Non-pigmented ciliary epithelial cell (primary cell): Measurements from ENCODE around the gene TPX2.
"Not testable (repeated sequence)": the region's sequence is repeated elsewhere in the genome, so short reads cannot be mapped to it uniquely, and the experiment has no call there.

Experiments
- DNase-seq: peaks from one replicate; pipeline ENCODE4 v3.0.0-alpha.2; 2010; ENCODE audit warnings: low read depth

The TPX2 gene

DNA sequence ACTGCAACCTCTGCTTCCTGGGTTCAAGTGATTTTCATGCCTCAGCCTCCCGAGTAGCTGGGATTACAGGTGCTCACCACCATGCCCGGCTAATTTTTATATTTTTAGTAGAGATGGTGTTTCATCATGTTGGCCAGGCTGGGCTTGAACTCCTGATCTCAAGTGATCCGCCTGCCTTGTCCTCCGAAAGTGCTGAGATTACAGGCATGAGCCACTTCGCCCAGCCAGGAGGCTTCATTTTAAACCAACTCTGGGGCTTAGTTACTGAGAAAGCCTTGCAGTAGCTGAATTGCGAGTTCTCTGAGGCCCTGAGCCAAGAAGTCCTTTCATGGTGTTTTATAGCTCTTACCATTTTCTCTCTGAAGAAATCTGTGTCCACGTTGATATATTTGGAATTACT lies 75.1 kb downstream of the TPX2 start:
- DNase-seq: not testable (repeated sequence)

DNA sequence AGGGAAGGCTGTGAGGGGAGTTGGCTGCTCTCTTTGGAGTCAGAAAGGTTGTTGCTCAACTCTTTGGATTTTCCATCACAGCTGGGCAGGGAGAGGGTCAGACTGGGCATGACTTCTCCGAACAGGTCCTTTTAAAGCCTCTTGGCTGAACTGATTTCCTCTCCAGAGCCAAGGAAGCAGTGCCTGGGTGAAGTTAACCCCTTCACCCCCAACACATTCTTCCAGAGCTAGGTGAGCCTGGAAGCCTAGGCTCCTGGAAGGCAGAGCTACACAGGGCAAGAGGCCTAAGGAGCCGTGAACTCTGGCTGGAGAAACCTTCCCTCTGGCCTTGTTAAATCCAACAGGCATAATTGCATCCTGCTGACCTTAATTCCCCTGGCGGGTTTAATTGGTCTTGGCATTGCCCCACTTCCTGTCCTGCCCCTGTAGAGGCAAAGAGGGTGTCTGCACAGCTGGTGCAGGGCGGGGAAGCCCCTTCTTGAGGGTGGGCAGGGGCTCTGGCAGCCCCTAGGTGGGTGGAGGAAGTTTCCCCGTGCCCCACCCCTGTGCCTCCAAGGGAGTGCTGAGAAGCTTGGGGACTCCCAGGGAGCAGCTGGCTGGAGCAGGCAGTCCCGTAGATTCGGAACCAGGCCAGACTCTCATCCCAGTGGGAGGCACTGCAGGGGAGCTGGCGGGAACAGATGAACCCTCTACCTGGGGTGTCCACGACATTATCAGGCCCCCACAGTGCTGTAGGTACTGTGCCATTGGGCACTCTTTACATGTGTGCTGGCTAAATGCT lies 76.5 kb downstream of the TPX2 start:
- no peak for DNase-seq

DNA sequence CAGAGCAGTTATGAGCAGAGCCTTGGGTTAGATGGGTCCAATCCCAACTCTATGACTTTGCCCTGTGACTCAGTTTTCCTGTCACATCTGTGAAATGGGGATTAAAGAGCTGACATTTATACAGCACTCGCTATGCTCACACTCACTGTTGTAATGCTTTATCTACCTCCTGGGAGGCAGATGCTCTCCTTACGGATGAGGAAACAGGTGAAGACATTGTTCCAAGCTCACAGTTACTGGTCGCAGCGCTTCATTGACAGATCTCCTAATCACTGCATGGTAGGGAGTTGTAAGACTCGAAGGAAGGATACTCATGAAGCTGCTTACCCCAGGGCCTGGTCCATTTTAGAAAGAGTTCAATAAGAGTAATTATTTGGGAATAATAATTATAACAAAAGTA lies 77.1 kb downstream of the TPX2 start:
- DNase-seq: no peak

DNA sequence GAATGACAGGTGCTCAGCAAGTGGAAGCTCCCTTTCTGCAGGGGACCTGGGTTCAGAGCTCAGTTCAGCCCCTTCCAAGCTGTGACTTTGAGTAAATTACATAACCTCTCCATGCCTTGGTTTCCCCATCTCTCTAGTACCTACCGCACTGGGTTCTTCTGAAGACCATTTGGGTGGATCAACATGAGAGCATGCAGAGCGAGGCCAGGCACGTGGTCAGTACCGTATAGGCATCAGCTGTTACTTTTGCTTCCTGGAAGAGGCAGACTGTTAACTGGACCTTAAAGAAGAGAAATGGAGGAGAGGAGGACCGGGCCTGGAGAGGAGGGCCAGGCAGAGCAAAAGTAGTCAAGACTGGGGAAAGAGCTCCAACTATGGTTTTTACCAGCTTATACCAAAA lies 78.4 kb downstream of the TPX2 start:
- no peak for DNase-seq

DNA sequence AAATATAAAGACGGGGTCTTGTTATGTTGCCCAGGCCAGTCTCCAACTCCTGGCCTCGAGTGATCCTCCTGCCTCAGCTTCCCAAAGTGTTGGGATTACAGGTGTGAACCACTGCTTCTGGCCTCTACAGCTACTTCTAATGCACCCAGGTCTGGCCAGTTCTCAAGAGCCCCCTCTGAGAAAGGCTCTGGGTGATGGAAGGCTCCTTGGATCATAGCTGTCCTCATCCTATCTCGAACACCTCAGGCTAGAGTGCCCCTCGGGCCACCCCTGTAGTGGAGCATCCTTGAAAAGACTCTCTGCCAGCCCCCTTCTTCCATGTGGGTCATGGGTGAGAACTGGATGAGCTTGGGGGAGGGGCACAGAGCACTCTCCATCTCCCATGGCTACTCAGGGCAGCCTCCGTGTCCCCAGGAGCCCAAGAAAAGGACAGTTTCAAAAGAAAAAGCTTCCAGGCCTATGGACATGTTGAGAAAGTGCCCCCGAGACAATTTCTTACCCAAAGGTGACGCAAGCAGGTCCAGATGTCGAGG lies 79.4 kb downstream of the TPX2 start:
- no peak for DNase-seq

DNA sequence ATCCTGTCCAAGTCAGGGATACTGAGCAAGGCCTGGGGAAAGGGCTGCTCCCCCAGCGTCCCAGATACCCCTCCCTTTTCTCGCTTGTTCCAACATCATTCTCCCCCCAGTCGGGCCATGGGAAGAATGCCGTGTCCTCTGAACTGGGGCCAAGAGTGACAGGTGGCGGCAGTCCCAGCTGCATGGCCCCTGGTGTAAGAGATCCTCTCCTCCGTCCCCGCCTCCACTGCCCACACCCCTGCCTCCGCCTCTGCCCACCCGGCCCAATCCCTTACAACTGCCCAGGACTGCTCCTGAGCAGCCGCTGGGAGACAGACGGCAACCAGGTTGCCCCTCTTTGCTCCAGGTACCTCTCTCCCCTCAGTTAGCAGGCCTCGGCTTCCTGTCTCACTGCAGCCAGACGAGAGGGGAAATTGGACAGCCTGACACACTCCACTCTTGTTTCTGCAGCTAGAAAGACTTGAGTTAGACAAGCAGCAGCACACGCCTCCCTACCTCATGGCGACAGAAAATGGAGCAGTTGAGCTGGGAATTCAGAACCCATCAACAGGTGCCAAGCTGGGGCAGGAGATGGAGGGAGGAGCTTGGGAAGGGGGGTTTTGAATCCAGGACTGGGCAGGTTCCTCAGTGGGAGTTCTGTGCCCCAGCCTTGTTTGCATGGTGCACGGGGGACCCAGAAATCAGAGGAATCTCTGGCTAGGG lies 80.1 kb downstream of the TPX2 start, which contains the start of gene MYLK2:
Gene MYLK2, plus strand, starts transcription at position 274 of the 702 bp plus-strand sequence. Its CDS starts 225 bp downstream, at position 499.
- DNase-seq: no peak

DNA sequence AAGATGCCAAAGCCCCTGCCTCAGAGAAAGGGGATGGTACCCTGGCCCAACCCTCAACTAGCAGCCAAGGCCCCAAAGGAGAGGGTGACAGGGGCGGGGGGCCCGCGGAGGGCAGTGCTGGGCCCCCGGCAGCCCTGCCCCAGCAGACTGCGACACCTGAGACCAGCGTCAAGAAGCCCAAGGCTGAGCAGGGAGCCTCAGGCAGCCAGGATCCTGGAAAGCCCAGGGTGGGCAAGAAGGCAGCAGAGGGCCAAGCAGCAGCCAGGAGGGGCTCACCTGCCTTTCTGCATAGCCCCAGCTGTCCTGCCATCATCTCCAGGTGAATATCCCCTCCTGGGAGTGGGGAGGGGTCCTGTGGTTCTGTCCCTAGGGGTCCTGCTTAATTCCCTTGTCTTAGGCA lies 81.1 kb downstream of the TPX2 start:
- no peak for DNase-seq

DNA sequence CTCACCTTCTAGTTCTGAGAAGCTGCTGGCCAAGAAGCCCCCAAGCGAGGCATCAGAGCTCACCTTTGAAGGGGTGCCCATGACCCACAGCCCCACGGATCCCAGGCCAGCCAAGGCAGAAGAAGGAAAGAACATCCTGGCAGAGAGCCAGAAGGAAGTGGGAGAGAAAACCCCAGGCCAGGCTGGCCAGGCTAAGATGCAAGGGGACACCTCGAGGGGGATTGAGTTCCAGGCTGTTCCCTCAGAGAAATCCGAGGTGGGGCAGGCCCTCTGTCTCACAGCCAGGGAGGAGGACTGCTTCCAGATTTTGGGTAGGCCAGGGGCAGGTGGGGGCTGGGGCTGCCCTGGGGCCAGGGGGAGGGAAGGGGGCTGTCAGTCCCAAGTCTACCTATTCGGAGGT lies 82.3 kb downstream of the TPX2 start:
- DNase-seq: no peak

DNA sequence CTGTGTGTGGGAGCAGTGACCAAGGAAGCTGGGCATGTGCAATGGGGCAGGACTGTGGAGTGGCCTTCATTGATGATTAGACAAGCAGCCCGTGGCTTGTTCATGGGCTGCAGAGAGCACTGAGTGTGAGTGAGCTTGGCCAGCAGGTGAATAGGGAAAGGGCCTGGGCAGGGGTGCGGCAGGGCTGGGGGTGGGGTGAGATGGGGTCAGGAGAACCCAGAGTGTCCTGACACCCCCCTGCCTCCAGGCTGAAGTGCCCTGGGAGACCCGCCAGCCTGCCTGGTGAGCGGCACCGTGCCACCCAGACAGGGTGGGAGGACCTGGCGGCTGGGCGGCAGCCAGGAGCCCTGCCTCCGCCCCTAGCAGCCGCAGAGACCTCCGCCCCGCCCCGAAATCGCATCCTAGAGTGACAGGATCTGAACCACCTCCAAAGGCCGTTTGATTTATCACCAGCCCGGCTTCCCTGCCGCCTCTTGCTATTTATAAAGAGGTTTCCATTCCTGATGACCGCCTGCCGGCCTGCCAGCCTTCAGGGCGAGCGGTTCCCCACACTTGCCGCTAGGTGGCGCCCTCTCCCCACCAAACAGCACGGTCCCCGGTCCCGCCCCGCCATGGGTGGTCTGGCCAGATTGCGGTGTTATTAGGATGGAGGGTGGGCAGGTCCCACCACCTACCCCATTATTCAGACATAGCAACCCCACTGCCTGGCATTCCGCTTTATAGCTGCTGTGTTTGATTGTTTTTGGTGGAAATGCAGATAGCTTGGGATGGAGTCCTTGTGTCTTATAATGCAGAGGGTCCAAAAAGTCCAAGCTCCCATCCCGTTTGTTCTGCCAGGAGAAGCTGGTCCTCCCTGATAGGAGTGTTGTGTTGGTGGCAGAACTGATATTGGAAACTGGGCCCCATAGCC lies 83.6 kb downstream of the TPX2 start:
- DNase-seq: no peak

DNA sequence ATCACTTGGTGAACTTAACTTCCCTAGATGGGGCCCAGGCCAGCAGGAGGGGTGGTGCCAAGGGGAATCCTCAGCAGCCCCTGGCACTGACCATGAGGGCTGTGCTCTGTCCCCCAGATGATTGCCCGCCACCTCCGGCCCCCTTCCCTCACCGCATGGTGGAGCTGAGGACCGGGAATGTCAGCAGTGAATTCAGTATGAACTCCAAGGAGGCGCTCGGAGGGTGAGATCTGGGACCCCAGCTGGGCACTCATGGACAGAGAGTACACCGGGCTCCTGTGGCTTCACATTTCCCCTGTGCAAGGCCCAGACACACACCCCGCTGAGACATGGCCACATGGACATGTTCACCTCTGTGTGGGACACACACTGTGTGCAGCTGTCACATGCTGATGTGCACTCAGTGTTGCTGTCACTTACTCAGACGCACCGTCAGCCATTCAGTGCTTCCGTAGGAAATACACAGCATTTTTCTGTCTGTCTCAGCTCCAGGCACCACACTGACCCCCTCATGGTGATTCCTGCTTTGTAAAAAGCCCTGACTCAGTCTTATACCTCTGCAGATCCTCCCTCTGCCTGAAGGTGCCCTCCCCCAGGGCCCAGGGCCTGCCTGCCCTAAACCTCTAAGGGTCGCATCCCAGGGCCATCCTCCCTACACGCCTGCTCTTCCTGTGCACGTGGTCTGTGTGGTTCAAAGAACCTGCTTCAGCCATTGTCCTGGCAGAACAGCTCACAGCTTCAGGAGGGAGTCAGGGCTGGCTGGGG lies 84.5 kb downstream of the TPX2 start:
- DNase-seq: no peak

DNA sequence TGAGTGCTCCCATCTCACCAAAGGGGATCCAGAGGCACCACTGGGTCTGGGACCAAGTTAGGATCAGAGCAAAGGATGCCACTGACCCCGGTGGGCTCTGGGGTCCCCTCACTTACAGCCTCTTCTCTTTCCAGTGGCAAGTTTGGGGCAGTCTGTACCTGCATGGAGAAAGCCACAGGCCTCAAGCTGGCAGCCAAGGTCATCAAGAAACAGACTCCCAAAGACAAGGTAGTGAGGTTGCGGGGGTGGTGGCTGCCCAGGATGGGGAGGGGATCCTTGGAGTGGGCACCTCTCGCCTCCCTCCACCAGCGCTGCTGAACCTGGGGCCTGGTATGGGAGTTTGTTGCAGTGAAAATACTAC lies 85.0 kb downstream of the TPX2 start:
- DNase-seq: no peak

DNA sequence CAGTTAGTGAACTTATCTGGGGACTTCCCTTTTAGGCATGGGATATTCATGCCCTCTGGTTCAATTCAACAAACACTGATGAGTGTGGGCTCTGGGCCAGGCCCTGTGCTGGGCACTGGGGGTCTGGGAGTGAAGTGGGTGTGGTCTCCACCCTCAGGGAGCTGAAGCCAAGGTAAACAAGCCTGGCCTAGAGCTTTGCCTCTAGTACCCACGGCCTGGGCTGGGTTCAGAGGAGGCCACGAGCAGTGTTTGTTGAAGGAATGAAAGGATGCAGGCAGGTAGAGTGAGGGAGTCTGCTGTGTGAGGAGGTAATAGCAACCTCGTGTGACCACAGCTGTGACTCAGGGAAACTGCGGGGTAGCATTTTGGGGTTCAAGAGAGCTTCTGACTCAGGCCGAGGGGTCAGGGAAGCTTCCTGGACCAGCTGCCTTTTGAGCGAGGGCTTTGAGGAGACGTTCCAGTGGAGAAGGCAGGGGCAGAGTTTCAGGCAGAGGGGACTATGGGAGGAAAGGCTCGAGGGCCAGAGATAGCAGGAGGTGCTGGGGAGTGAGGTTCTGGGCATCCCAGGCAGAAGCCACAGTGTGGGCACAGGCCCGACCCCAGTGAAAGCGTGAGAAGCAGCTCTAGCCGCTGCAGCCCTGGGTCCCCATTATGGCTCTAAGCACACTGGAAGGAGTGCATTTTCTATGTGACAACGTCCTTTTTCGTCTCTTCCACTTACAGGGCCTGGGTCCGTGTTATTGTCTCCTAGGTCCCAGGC lies 85.6 kb downstream of the TPX2 start:
- DNase-seq: no peak

DNA sequence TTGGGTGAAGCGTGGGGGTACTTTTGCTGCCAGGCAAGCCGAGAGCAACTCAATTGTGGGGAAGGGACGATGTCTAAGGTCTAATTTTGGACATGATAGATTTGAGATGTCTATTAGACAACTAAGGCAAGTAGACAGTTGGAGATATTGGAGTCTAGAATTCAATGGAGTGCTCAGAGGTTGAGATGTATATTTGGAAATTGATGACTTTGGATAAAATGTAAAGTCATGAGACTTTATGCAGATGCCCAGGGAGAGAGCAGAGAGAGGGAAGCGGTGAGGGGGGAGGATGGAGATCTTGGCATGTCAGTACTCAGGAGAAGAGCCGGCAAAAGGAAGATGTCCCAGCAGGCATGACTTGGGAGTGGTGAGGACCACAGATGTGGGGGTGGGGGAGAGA lies 87.0 kb downstream of the TPX2 start:
- DNase-seq: no peak

DNA sequence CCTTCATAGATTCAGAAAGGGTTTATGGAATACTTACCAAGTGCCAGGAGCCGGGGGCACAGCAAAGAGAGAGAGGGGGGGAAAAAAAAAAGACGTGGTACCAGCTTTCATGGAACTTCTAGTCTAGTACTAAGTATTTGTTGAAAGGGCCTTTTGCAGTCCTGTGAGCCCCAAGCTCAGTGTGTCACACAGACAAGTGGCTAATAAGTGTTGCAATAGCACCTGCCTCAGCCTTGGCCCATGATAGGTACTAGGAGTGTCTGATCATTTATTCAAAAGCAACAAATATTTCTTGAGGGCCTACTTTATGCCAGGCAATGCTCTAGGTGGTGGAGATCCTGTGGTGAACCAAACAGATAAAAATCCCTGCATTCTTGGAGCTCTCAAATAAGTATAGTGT lies 88.0 kb downstream of the TPX2 start:
- DNase-seq: no peak

DNA sequence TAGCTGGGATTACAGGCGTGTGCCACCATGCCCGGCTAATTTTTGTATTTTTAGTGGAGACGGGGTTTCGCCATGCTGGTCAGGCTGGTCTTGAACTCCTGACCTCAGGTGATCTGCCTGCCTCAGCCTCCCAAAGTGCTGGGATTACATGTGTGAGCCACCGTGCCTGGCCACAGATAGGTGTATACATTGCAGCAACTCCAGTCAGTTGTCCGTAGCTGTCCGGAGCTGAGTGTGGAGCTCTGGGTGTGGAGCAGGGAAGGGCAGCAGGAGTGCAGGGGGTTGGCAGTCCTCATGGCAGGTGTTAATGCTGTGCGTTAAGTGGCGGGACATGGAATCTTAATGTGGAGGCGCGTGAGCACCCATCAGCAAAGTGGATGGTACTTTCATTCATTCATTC lies 88.9 kb downstream of the TPX2 start:
- DNase-seq: not testable (repeated sequence)

DNA sequence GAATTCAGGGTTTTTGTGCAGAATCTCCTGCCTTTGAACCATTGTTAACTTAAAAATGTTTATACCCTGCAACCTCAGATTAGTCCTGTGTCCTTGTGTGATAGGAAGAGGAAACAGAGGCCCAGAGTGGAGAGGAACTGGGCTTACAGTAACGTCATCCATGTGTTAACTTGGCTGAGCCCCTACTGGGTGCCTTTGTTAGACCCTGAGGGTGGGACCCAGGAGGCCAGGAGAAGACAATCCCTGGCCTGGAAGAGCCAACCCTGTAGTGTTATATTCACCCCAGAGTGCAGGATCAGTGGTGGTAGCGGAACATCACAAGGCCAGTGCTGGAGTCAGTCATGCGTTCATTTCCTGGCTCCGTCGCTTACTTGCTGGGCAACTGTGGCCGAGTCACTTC lies 90.6 kb downstream of the TPX2 start:
- no peak for DNase-seq

DNA sequence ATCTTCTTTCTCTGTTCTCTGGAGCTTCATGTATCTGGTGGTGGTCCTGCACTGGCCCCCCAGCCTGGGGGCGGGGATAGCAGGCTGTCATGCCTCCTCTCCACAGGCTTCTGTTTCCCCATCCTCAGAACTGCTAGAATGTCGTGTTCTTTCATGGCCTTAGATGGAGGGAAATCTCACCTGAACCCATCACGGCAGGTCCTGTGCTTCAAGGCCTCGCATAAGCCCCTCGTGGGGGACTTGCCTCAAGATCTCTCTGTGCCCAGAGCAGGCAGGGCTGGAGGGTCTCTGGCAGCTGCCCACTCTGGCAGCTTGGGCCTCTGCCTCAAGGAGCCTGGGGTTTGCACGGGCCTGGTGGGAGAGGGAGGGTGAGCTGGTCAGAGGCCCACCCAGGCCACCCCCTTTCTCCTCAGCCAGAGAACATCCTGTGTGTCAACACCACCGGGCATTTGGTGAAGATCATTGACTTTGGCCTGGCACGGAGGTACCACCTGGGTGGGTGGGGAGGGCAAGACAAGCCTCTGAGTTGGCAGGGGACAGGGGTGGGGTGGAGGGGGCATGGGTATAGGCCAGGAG lies 91.4 kb downstream of the TPX2 start:
- DNase-seq: no peak

DNA sequence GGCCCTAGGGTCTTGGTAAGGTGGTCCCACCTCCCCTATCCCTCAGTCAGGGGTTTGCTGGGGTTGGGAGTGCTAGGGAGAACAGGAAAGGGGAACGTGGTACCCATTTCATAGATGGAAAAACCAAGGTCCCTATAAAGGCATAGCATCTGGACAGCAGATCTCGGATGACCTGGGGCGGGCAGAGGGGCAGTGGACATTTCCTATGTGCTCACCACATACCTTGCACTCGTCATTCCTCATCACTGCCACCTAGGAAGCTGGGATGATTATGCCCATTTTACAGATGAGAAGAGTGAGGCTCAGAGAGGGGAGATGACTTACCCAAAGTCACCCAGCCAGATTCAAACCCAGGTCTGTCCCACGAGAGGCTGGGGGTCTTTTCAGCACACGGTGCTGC lies 92.1 kb downstream of the TPX2 start:
- no peak for DNase-seq

DNA sequence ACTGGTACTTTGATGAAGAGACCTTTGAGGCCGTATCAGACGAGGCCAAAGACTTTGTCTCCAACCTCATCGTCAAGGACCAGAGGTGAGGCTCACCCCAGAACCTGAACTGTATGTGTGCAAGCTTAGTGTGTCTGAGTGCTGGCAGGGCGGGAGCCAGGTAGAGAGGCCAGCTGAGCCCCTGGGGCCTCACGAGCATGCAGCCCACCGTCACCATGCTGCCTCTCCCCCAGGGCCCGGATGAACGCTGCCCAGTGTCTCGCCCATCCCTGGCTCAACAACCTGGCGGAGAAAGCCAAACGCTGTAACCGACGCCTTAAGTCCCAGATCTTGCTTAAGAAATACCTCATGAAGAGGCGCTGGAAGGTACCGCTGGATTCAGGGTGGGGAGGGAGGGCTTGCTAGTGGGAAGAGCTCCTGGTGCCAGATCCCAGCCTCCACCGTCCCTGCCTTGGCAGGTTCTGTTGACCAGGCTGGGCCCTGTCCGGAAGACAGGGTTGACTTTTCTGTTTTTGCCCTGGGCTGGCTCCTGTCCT lies 92.7 kb downstream of the TPX2 start:
- no peak for DNase-seq
